ENCODE results near the gene BLNK.

BLNK gene

GRCh38 chr10:96152437-96152836 lies 118.9 kb downstream of the BLNK start:
- H3K9me3 ChIP-seq (ENCODE audit: insufficient read depth, low read length), result no peaks in the 10 kb centered on the region
- no peak for DNase-seq (ENCODE audit: low read depth, low spot score)
- no peak overlapping the region for H3K4me3 ChIP-seq (ENCODE audit: insufficient read length, low read depth)
- no peaks in the 10 kb centered on the region for H3K4me1 ChIP-seq (ENCODE audit: insufficient read depth, insufficient read length)
- H3K27me3 ChIP-seq (ENCODE audit: insufficient read depth, insufficient read length), result no peaks in the 10 kb centered on the region
- H3K36me3 ChIP-seq (ENCODE audit: insufficient read depth, insufficient read length, low read length), result peaks cover 55% of the 10 kb centered on the region
- no peak overlapping the region for H3K9ac ChIP-seq (ENCODE audit: insufficient read length, low read depth)
- TF ChIP-seq SUZ12 (IDR thresholded peaks at IDR 0.05; ENCODE audit: extremely low read depth, insufficient read depth, insufficient read length) (no peak), YY1 (IDR thresholded peaks at IDR 0.05; ENCODE audit: insufficient read depth, insufficient read length) (no peak), ZNF274 (IDR thresholded peaks at IDR 0.05; ENCODE audit: low read depth, low read length) (no peak)

Data from NT2/D1 (cell line).